SU-DHL-6 (cell line): Measurements from ENCODE around the gene RNF144A.

Experiments used
- H2AFZ ChIP-seq: fragments of 200-600 bp; sonication (generic); 2 replicates; pipeline ENCODE4 v1.6.1; 2014; ENCODE audit warnings: low read depth, mild to moderate bottlenecking, moderate library complexity, mixed read lengths, antibody characterized with exemption, low read length; ENCODE audit not compliant: severe bottlenecking
- H3F3A ChIP-seq: fragments of 200-600 bp; shearing (Covaris generic); 2 replicates; pipeline ENCODE4 v1.6.0; 2016; ENCODE audit warnings: antibody characterized with exemption, mild to moderate bottlenecking; ENCODE audit not compliant: insufficient read depth
- H3K27ac ChIP-seq: fragments of 200-600 bp; sonication (generic); 2 replicates; pipeline ENCODE4 v1.5.1; 2016; ENCODE audit warnings: low read depth, mild to moderate bottlenecking, low read length, moderate library complexity, mixed read lengths
- H3K27me3 ChIP-seq: fragments of 200-600 bp; sonication (generic), shearing (Covaris generic); 2 replicates; pipeline ENCODE4 v1.6.0; 2014; ENCODE audit warnings: mild to moderate bottlenecking, low read length
- H3K36me3 ChIP-seq: fragments of 200-600 bp; sonication (generic); 2 replicates; pipeline ENCODE4 v1.6.1; 2014; ENCODE audit warnings: mild to moderate bottlenecking, low read length, mixed read lengths
- H3K4me2 ChIP-seq: fragments of 300-600, 200-600 bp; shearing (Covaris generic), sonication (generic); 2 replicates; pipeline ENCODE4 v1.6.0; 2014; ENCODE audit warnings: low read length, low read depth, mild to moderate bottlenecking; ENCODE audit not compliant: poor library complexity, severe bottlenecking
- H3K4me3 ChIP-seq: fragments of 200-600 bp; sonication (generic); 2 replicates; pipeline ENCODE4 v1.5.1; 2014; ENCODE audit warnings: antibody characterized with exemption, low read length, mild to moderate bottlenecking, mixed read lengths; ENCODE audit not compliant: insufficient read depth, poor library complexity, severe bottlenecking
- H3K79me2 ChIP-seq: fragments of 200-600 bp; sonication (generic); 2 replicates; pipeline ENCODE4 v1.6.1; 2014; ENCODE audit warnings: mild to moderate bottlenecking, low read length, moderate library complexity; ENCODE audit not compliant: insufficient read depth
- H3K9ac ChIP-seq: fragments of 200-600 bp; sonication (generic); 2 replicates; pipeline ENCODE4 v1.7.0; 2014; ENCODE audit warnings: mild to moderate bottlenecking, low read length
- H3K9me2 ChIP-seq: fragments of 200-600 bp; sonication (generic); replicated peaks from 2 replicates; pipeline ENCODE4 v1.6.1; 2014; ENCODE audit warnings: low read length; ENCODE audit not compliant: insufficient read depth
- H3K9me3 ChIP-seq: fragments of 200-600 bp; sonication (generic); 2 replicates; pipeline ENCODE4 v1.6.1; 2014; ENCODE audit warnings: low read length, mixed read lengths; ENCODE audit not compliant: insufficient read depth
- H4K20me1 ChIP-seq: fragments of 200-600 bp; sonication (generic); 2 replicates; pipeline ENCODE4 v1.6.1; 2014; ENCODE audit warnings: low read depth, mild to moderate bottlenecking, antibody characterized with exemption, low read length, moderate library complexity, mixed read lengths
- CTCF ChIP-seq: fragments of 200-600 bp; sonication (generic); IDR thresholded peaks from one replicate; pipeline ENCODE4 v1.5.1; 2017; ENCODE audit warnings: antibody characterized with exemption, mild to moderate bottlenecking, low read length, moderate library complexity; ENCODE audit not compliant: insufficient read depth, poor library complexity, severe bottlenecking
- EZH2phosphoT487 ChIP-seq: fragments of 200-600 bp; sonication (generic), shearing (Covaris generic); conservative IDR thresholded peaks from 2 replicates; pipeline ENCODE4 v1.6.1; 2018; ENCODE audit warnings: mild to moderate bottlenecking, antibody characterized with exemption, low read length, moderate library complexity, mixed read lengths

RNF144A gene

GRCh38 chr2:6960659-6961058, 43.4 kb downstream of the RNF144A start:
- Histone ChIP-seq H3K27me3 (no peaks in the 10 kb centered on the region), H3K9me2 (no peaks in the 10 kb centered on the region), H3K79me2 (no peaks in the 10 kb centered on the region), H3K9ac (no peak overlapping the region), H3K36me3 (no peaks in the 10 kb centered on the region), H3K4me3 (no peak overlapping the region), H3K27ac (no peak overlapping the region), H4K20me1 (no peaks in the 10 kb centered on the region), H3F3A (no peaks in the 10 kb centered on the region), H2AFZ (no peak overlapping the region), H3K9me3 (no peaks in the 10 kb centered on the region), H3K4me2 (no peak overlapping the region)
- TF ChIP-seq CTCF (no peak), EZH2phosphoT487 (no peak)

- H3K27me3 ChIP-seq: no peaks in the 10 kb centered on the region
- H3K9ac ChIP-seq: no peak overlapping the region
- TF ChIP-seq CTCF (no peak), EZH2phosphoT487 (no peak)
- H3K27ac ChIP-seq: no peak overlapping the region
- H4K20me1 ChIP-seq: no peaks in the 10 kb centered on the region
- no peaks in the 10 kb centered on the region for H3K9me3 ChIP-seq
- H3K4me3 ChIP-seq: no peak overlapping the region
- no peak overlapping the region for H2AFZ ChIP-seq
- no peaks in the 10 kb centered on the region for H3K36me3 ChIP-seq
- H3K9me2 ChIP-seq: no peaks in the 10 kb centered on the region
- H3K4me2 ChIP-seq: no peak overlapping the region
- no peaks in the 10 kb centered on the region for H3F3A ChIP-seq
- H3K79me2 ChIP-seq: no peaks in the 10 kb centered on the region
These were observed 46.5 kb downstream of the RNF144A start for GRCh38 chr2:6963727-6964126.

- H3K9ac ChIP-seq: no peak overlapping the region
- no peaks in the 10 kb centered on the region for H3K27me3 ChIP-seq
- H3K9me3 ChIP-seq: no peaks in the 10 kb centered on the region
- H3K79me2 ChIP-seq: no peaks in the 10 kb centered on the region
- no peaks in the 10 kb centered on the region for H3K36me3 ChIP-seq
- H3K27ac ChIP-seq: no peak overlapping the region
- TF ChIP-seq CTCF (no peak), EZH2phosphoT487 (no peak)
- H3K4me2 ChIP-seq: no peak overlapping the region
- H3K4me3 ChIP-seq: no peak overlapping the region
- no peaks in the 10 kb centered on the region for H3F3A ChIP-seq
- H2AFZ ChIP-seq: no peak overlapping the region
- no peaks in the 10 kb centered on the region for H4K20me1 ChIP-seq
- H3K9me2 ChIP-seq: no peaks in the 10 kb centered on the region
These were observed 48.0 kb downstream of the RNF144A start for GRCh38 chr2:6965071-6965795.
